ENCODE measurements around the gene KCNK1. TPM values are rescaled to one million over a fixed set of nuclear protein-coding genes. Genes with fewer than 3 reads are reported as not detected.

Gene KCNK1
- total and polyA plus RNA-seq, 2 of the 4 experiments (the other 2 are of a cell fraction), result 0.90 to 1.6 TPM

DNA sequence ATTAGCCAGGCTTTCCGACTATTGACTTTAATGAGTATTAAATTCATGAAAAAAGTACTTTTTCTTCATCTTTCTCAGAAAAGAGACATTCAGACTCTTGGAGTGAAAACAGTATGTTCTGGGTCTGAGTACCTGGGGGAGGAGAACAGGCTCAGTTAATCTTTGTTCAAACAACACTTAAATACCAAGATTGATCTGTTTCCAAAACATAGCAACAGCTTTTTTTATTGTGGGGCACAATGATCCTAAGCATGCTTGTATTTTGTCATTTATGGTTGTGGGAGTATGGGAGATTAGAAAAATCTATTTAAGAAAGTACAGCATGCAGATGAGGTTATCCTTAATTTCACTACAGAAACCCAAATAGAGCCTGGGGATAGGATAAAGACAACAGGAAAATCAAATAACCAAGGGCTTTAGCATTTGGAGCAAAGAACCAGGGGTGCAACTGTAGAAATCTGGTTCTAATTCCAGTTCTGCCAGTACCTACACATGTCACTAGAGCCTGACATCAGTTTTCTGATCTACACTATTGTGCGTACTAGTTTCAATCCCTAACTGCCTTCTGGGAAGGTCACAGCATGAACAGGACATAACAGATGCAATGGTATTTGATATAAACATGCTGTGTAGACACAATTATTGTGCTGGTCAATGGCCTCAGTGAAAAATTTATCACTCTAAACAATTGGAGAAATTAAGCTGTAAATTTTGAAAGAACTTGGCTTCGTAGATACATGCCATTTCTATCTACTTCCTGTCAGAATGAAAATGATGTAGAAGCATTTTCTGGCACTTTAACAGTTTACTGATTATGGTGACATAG is 91.2 kb downstream of the KCNK1 start:
- no peak overlapping the region for H4K8ac ChIP-seq (ENCODE audit: low read depth in 2 of 2, low read length in 2 of 2)
- intact Hi-C loops (cut with micrococcal nuclease) (no loop called here), dilution Hi-C loops (cut with HindIII; ENCODE audit: low sequenced_read_pairs, unreplicated experiment) (no loop called here), in situ Hi-C loops (cut with MboI; ENCODE audit: low sequenced_read_pairs) (no loop called here)
- TF ChIP-seq NFE2L2 (IDR thresholded peaks at IDR 0.05; ENCODE audit: low read depth, low read length) (no peak), RCOR1 (IDR thresholded peaks at IDR 0.05; ENCODE audit: insufficient replicate concordance, low read length) (no peak), CHD1 (IDR thresholded peaks at IDR 0.05; ENCODE audit: low read depth, low read length) (no peak), FOS (IDR thresholded peaks at IDR 0.05; ENCODE audit: low read depth, low read length) (no peak), RAD21 (IDR thresholded peaks at IDR 0.05; ENCODE audit: low read length) (no peak), CEBPB (IDR thresholded peaks at IDR 0.05; ENCODE audit: low read depth, low read length) (no peak), SMC3 (IDR thresholded peaks at IDR 0.05; ENCODE audit: low read depth, low read length) (no peak), MXI1 (IDR thresholded peaks at IDR 0.05; ENCODE audit: borderline replicate concordance, low read depth, low read length) (no peak)
- H3K4me3 ChIP-seq (ENCODE audit: insufficient read depth, low read depth, low read length), result no peak overlapping the region
- no peak overlapping the region for H3K23ac ChIP-seq (ENCODE audit: low read depth, low read length)
- no peak overlapping the region for H2BK120ac ChIP-seq (ENCODE audit: low read depth, low read length)
- no CpG with 5 or more reads among the region's 3 CpGs for WGBS, 2 experiments (ENCODE audit: extremely low coverage in 2 of 2, insufficient read length in 1 of 2)
- no peak overlapping the region for H2BK20ac ChIP-seq (ENCODE audit: low read depth, low read length)
- DNase-seq, result no peak
- no peak overlapping the region for H3K9ac ChIP-seq (ENCODE audit: low read depth, low read length)
- no peak overlapping the region for H2BK5ac ChIP-seq (ENCODE audit: low read depth, low read length, poor library complexity, severe bottlenecking)
- ChIA-PET CTCF (no interaction called here), POLR2A (ENCODE audit: unreplicated experiment) (no interaction called here)
- H4K20me1 ChIP-seq (ENCODE audit: insufficient read depth, low read length), result no peaks in the 10 kb centered on the region
- no peak overlapping the region for H2AK5ac ChIP-seq (ENCODE audit: low read depth, low read length)
- H3K36me3 ChIP-seq (ENCODE audit: control insufficient read depth, insufficient read depth, low read length), result no peaks in the 10 kb centered on the region
- no peaks in the 10 kb centered on the region for H3K9me1 ChIP-seq (ENCODE audit: insufficient read depth, low read length)
- no peak overlapping the region for H3K4me2 ChIP-seq (ENCODE audit: low read depth, low read length)
- H3K4ac ChIP-seq (ENCODE audit: low read depth, low read length), result no peak overlapping the region
- H3K9me3 ChIP-seq (ENCODE audit: control insufficient read depth, insufficient read depth, low read length), result 0 out of 2 replicates have a peak, but pooled peaks cover 3% of the 10 kb centered on the region
- H4K5ac ChIP-seq (ENCODE audit: low read depth, low read length), result no peak overlapping the region
- no TSS peak for BruUV-seq (replicated peaks)
- H4K91ac ChIP-seq (ENCODE audit: insufficient read depth, low read depth, low read length), result no peak overlapping the region
- no peak overlapping the region for H2AFZ ChIP-seq (replicated peaks; ENCODE audit: low read length, poor library complexity)
- no peak overlapping the region for H3K14ac ChIP-seq (replicated peaks; ENCODE audit: low read depth, low read length)
- H2AK9ac ChIP-seq (replicated peaks; ENCODE audit: low read depth, low read length, poor library complexity), result no peak overlapping the region
- H3K27me3 ChIP-seq (ENCODE audit: control insufficient read depth, insufficient read depth, low read length), result no peaks in the 10 kb centered on the region
- ATAC-seq (ENCODE audit: low read depth), result no peak
- no peak overlapping the region for H2BK15ac ChIP-seq (ENCODE audit: low read depth, low read length)
- H3K18ac ChIP-seq (ENCODE audit: low read depth, low read length), result no peak overlapping the region
- H3K27ac ChIP-seq (ENCODE audit: insufficient read depth, low read length), result no peak overlapping the region
- H3K79me1 ChIP-seq (ENCODE audit: low read depth in 1 of 2, low read length in 2 of 2), result no peaks in the 10 kb centered on the region
- no peak overlapping the region for H3K56ac ChIP-seq (ENCODE audit: extremely low read depth, insufficient read depth, low read length)
- H3K4me1 ChIP-seq (ENCODE audit: control insufficient read depth, insufficient read depth, low read length), result no peaks in the 10 kb centered on the region

Measured in IMR-90 (cell line).